KG1 (cell line): Measurements from ENCODE around the gene NAA16.
"Not testable (repeated sequence)": the region's sequence is repeated elsewhere in the genome, so short reads cannot be mapped to it uniquely, and the experiment has no call there.

Source experiments
- DNase-seq: peaks from one replicate; lab custom pipeline; 2025; lab: John Stamatoyannopoulos, UW

The NAA16 gene

DNA sequence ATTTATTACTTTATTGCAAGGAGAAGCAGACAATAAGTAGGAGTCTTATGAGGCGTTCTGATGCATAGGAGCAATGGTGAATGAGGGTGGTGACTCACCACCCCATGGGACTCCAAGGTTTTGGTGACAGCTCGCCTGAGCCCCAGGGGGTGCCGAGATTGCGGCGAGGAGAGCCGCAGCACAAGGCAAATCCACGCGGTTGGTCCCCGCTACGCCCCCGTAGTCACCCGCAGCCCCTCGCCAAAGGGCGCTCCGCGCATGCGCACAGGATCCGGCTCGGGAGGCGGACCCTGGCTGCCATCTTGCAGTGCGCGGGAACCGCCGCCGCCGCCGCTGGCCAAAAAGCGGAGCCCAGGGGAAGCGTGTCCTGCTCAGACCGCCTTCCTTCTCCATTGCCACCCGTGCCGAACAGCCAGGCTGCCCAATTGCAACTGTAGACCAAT is at the start of gene NAA16:
Gene NAA16, plus strand, starts transcription at position 305 of the 443 bp plus-strand sequence. CDS start 262 bp downstream, outside the sequence.
- peak; percentile 88 for DNase-seq

DNA sequence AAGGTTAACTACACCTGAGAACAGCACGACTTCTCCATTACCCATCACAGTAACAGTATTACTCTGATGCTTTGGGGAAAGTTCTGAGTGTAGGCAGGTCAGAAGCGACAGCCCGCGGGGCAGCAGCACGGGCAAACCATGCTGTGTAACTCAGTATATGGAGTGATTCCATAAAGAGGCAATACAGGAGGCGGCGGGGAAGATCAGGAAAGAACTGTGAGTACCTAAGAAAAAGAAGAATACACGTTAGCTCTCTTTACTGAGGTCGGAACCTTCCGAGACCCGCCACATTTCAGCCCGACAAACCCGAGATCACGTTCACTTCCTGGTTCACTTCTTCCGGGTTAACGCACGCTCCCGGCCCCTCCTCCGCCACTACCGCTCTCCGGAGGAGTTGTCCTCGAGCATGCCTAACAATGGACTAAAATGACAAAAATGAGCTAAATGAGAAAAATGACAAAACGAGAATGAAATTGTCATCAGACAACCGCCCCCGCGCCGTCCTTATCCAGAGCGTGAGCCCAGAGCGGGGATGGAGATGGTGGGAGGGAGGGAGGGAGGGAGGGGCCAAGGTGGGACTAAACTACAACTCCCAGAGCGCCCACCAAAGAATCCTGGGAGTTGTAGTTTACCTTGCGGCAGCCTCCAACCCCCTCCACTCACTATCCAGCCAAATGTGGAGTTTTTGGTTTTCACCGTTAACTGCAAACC is 47.7 kb upstream of the NAA16 start, which contains the start of gene MTRF1:
Gene MTRF1, minus strand, starts transcription at position 316 of the 711 bp plus-strand sequence. CDS start 2,669 bp downstream, outside the sequence.
- DNase-seq: peak; percentile 65

DNA sequence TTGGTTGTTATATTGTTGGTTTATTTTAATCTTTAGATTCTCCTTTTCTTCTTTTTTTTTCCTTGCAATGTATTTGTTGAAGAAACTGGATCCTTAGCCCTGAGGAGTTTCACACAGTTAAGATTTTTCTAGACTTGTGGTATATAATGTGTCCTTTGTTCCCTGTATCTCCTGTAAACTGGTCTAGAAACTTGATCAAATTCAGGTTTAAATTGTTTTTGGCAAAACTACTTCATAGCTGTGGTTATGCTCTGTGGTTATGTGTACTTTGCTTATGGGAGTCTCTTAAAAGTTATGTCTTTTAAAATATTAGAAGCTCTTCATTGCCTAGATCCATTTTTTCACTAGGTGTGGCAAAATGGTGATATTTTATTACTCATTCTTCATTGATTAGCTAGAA is 44.0 kb upstream of the NAA16 start:
- no peak for DNase-seq

DNA sequence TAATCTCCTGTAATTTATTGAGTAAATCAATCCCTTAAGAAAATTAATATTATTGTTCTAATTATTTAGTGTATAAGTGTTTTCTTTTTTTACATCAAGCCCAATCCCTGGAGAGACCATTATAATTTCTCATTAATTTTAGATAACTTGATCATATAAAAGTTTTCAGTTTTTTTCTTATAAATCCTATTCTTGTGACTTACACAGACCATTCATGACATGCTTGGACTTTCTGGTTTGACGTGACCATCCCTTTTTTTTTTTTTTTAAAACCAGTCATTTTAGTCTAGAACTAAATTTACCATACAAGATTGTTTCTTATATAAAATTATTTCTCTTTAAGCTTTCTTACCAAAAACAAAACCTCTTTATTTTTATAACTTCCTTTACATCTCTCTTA is 42.3 kb upstream of the NAA16 start:
- DNase-seq: peak; percentile 12

DNA sequence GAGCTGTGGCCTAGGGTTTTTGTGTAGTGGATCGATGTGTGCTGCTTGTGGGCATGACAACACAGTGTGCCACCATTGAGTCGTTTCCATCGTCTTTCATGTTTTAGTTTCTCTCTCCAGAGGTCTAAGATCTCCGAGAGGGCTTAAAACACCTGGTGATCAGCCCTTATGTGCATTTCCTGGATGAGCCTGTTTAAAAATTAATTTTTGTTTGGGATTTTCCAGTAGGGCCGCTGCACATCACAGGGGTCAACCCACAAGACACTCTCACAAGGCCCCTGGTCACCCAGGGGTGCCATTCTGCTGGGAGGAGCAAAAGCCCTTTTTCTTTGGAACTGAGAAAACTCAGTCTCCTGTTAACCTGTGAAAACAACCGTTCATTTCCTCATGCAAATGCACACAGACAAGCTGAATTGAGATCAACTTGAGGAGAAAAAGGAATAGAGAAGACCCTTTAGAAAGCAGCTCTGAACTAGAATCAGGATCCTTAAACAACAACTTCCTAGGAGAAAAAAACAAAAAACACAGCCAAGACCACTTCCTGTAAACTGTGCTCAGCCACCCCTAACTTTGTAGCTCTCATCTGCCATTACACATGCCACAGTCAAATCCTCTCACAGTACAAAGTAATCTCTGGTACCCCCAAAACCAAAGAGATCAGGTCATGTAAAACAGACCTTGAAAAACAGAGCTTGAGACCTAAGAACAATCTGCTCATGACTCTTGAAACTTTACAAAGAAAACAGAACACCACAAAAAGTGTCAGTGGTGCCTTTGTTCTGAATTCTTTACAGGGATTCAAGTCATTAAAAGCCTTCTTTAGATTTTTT is 39.4 kb upstream of the NAA16 start:
- no peak for DNase-seq

DNA sequence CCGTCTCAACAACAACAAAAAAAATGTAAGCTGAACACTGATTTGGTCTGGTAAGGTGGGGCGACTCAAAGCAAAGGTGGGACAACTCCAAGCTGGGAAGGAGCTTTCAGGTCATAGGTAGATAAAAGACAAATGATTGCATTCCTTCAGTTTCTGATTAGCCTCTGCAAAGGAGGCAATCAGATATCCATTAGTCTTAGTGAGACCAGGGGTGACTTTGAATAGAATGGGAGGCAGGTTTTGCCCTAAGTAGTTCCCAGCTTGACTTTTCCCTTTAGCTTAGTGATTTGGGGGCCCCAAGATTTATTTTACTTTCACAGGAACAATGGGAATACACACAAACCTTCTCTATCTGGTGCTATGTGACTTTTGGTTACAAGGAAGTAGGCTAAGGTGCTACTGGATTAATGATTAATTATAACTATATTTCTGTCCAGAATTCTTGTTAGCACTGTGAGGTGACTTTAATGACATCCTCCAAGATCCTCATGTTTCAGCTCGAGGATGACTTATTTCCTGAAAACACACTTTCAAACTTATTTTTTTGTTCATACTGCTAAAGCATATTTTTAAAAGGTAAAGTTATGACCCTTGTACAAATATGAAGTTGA is 37.1 kb upstream of the NAA16 start:
- DNase-seq: no peak

DNA sequence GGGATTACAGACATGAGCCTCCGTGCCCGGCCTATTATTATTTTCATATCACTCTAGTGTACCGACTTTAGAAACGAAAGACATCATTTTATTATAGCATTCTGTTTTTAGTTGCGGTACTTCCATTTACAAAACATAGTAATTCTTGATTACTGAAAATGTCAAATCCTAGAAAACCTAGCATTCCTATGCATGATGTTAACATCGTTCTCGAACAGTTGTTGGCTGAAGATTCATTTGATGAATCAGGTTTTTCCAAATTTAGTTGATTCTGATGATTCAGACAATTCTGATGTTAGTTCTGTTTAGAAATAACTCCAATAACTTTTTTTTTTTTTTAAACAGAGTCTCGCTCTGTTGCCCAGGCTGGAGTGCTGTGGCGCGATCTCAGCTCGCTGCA is 36.2 kb upstream of the NAA16 start:
- DNase-seq: no peak

DNA sequence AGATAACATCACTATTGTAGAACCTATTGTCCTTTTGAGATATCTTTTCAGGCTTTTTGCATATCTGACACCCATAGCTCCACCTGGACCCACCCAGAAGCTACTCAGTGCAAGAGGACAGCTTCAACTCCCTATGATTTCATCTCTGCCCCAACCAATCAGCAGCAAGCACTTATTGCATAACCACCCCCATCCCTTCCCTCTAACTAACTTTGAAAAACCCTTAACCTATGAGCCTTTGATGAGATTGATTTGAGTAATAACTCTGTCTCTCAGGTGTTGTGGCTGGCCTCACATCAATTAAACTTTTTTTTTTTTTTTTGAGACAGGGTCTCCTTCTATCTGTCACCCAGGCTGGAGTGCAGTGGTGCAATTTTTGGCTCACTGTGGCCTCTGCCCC is 34.2 kb upstream of the NAA16 start:
- no peak for DNase-seq

DNA sequence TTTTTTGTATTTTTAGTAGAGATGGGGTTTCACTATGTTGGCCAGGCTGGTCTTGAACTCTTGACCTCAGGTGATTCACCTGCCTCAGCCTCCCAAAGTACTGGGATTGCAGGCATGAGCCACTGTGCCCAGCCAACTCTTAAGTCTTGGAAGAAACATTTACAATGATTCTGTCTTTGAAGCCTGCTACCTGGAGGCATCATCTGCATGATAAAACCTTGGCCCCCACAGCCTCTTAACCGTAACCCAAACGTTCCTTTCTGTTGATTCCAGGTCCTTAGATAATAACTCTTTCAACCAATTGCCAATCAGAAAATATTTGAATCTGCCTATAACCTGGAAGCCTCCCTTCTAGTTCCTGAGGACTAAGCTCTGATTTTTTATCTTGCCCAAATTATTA is 31.9 kb upstream of the NAA16 start:
- not testable (repeated sequence) for DNase-seq

DNA sequence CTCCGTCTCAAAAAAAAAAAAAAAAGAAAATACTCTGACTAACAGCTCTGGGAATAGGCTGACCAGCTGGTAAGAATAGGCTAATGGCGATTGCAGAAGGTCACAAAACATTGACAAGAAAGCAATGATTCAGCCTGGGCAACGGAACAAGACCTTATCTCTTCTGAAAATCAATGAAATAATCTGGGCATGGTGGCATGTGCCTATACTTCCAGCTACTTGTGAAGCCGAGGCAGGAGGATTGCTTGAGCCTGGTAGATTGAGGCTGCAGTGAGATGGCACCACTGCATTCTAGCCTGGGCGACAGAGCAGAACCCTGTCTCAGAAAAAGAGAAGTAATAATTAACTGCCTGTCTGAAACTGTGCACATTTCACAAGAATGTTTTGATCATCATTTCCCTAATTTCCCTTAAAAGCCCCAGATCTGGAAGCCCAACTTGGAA is 28.9 kb upstream of the NAA16 start:
- DNase-seq: no peak

DNA sequence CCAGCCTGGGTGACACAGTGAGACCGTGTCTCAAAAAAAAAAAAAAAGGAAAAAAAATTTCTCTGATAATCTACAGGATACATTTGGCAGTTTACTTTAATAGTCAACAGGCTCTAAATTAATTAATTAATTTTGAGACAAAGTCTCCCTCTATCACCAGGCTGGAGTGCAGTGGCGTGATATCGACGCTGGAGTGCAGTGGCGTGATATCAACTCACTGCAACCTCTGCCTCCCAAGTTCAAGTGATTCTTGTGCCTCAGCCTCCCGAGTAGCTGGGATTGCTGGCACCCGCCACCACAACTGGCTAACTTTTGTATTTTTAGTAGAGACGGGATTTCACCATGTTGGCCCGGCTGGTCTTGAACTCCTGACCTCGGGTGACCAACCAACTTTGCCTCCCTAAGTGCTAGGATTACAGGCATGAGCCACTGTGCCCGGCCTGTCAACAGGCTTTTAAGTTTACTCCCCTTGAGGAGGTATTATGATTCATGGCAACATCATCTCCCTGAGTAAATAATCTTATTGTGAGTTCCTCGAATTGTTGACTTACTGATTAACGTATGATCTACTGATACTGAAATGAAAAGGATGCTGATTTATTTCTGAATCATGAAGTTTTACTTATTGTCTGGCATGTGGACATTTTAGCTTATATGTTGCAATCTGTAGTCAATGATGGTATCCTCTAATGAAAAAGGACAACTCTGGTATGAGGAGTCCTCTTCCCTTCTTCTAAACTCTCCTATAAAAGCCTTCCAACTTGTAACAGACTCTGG is 26.4 kb upstream of the NAA16 start:
- no peak for DNase-seq

DNA sequence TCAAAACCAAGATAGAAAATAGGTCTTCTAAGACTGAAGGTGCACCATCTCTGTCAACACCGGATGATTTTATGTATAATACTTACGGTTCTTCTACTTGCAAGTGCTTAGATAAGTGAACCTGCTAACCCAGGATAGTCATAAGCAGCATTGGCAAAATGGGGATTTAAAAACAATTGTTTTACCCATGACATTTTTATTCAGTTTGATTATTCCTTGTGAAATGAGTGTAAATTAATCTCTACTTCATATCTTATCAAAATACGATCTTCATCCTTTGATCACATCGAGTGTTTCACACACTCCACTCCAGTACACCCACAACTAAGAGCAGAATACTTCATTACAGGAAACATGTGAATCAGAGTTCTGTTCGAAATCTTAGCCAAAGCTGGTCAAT is 24.7 kb upstream of the NAA16 start:
- DNase-seq: no peak

DNA sequence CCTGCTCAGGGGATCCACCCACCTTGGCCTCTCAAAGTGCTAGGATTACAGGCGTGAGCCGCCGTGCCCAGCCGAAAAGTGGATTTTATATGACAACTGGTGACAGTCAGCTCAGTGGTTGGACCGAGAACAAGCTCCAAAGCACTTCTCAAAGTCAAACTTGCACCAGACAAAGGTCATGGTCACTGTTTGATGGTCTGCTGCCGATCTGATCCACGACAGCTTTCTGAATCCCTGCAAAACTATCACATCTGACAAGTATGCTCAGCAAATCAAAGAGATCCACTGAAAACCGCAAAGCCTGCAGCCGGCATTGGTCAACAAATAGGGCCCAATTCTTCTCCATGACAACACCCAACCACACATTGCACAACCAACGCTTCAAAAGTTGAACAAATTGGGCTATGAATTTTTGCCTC is 21.6 kb upstream of the NAA16 start:
- DNase-seq: no peak

DNA sequence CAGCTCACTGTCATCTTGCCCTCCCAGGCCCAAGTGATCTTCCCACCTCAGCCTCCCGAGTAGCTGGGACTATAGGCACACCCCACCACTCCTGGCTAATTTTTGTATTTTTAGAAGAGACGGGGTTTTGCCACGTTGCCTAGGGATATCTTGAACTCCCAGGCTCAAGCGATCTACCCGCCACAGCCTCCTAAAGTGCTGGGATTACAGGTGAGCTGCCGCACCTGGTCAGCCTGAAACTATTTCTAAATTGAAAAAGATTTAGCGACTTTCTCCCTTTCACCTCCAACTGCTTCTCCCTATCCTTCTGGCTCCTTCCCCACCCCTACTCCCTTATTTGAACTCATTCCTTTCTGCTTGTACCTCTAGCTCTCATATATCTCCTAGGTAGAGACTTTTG is 19.8 kb upstream of the NAA16 start:
- no peak for DNase-seq

DNA sequence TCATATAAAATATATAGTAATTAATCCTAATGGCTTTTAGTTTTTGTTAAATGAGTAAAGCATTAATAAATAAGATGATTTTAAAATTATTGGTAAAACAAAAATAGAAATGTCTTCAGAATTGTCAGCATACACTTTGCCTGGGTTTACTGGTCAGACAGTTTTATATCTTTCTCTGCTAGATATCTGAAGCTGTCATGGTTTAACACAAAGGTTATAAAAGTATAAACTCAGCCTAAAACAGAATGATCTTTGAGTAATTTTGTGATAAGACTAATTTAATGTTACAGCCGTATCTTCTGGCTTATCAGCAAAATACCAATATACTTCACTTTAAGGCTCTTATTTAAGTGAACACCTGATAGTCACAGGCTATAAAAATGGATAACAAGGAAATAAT is 17.8 kb upstream of the NAA16 start:
- no peak for DNase-seq

DNA sequence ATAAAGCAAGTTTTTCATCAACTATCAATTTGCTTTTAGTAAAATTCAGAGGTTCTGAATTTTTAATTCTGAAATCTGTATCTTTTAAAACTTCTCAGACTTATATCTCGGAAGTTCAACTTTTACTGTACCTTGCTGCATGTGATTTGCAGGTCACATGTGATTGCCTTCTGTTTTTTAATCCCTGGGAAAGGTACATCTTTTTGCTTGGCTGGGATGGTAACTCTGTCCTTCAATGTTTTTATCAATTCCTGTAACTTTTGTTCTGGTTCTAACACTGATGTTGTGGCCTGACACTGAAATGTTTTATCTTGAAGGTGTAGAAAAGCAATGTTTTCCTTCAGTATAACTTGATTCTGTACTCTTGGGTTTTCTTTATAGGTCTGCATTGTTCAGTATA is 16.2 kb upstream of the NAA16 start:
- DNase-seq: no peak

DNA sequence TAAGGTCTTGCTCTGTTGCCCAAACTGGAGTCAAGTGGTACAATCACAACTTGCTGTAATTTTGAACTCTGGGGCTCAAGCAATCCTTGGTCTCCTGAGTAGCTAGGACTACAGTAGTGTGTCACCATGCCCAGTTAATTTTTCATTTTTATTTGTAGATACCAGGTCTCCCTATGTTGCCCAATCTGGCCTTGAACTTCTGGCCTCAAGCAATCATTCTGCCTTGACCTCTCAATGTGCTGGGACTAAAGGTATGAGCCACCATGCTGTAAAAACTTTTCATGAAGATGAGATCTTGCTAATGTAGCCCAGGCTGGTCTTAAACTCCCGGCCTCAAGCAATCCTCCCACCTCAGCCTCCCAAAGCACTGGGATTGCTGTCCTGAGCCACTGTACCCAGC is 15.1 kb upstream of the NAA16 start:
- no peak for DNase-seq

DNA sequence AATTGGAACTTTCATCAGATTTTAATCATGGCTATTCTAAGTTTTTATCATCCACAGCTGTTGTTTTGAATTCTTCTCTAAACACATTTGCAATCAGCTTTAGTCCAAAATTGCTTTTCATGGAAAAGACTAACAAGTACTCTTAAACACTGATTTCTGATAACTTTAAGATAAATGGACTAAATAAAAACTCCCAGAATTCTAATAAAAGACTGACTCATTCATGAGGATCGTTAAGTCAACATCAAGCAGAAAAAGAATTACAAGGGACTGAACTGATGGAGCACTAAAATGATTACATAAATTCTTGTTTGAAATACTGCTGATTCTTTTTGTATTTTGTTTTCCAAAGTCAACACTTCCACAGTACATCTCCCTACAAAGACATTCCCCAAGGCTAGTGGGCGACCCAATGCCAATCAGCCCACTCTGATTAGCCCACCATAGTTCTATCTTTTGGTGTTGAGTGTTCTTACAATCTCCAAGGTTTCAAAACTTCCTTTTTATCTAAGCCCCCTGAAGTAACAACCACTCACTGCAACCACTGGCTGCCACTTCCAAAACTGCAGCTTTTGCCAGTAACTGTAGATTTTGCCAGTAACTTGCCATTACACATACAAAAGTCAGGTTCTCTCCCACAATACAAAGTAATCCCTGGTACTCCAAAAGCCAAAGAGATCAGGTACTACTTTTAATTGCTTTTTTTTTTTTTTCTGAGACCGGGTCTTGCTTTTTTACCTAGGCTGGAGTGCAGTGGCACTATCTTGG is 14.0 kb upstream of the NAA16 start:
- no peak for DNase-seq

DNA sequence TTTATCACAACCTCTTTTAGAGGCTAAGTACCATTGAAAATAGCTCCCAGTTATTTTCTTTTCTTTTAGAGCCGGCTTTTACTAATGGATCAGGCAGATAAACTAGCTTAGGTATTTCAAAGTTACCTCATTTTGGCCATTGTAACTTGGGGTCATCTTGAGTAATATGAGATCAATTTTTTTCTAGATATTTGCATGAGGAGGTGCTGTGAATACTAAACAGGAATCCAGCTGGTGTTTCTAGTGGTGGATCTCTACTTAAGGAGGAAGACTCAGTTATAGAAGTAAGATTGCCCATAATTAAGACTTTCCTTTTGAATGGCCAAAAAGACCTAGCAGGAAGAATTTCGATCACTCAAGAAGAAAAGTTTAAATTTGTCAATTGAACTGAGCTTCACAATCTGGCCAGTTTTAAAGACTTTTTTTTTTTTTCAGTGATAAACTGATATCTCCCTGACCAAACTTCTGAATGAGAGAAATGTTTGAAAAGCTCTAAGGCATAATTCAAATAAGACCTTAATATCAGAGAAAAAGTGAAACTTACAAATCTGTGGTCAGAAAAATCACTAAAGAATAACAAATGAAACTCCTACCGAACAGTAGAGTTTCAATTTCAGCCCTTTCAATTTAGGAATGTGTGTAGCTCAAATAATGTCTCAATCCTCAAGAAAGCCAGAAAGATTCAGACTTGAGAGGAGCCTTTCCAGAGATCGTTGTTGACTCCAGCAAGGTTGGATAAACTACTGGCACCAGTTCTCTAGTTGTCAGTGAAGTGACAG is 11.6 kb upstream of the NAA16 start:
- no peak for DNase-seq

DNA sequence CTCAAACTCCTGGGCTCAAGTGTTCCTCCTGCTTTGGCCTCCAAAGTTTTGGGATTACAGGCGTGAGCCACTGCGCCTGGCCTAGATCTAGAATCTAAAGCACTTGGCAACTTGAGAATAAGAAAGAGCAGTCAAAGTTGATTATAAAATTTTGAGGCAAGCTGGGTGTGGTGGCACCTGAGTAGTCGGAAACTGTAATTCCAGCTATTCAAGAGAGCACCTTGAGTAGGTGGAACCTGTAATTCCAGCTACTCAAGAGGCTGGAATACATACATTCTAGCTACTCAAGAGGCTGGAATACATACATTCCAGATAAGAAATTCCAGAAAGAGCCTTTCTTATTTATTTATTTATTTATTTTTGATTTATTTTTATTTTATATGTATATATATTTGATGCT is 8.3 kb upstream of the NAA16 start:
- no peak for DNase-seq
